NCI-H748 (cell line): ENCODE measurements around the gene DMXL2.
A peak's percentile ranks its signal among the peaks of the same experiment; 100 is the strongest.
"Not testable (repeated sequence)": the region's sequence is repeated elsewhere in the genome, so short reads cannot be mapped to it uniquely, and the experiment has no call there.

Experiments used
- DNase-seq: peaks from one replicate; lab custom pipeline; 2025; ENCODE audit not compliant: unreplicated experiment; lab: John Stamatoyannopoulos, UW

The DMXL2 gene, protein sequence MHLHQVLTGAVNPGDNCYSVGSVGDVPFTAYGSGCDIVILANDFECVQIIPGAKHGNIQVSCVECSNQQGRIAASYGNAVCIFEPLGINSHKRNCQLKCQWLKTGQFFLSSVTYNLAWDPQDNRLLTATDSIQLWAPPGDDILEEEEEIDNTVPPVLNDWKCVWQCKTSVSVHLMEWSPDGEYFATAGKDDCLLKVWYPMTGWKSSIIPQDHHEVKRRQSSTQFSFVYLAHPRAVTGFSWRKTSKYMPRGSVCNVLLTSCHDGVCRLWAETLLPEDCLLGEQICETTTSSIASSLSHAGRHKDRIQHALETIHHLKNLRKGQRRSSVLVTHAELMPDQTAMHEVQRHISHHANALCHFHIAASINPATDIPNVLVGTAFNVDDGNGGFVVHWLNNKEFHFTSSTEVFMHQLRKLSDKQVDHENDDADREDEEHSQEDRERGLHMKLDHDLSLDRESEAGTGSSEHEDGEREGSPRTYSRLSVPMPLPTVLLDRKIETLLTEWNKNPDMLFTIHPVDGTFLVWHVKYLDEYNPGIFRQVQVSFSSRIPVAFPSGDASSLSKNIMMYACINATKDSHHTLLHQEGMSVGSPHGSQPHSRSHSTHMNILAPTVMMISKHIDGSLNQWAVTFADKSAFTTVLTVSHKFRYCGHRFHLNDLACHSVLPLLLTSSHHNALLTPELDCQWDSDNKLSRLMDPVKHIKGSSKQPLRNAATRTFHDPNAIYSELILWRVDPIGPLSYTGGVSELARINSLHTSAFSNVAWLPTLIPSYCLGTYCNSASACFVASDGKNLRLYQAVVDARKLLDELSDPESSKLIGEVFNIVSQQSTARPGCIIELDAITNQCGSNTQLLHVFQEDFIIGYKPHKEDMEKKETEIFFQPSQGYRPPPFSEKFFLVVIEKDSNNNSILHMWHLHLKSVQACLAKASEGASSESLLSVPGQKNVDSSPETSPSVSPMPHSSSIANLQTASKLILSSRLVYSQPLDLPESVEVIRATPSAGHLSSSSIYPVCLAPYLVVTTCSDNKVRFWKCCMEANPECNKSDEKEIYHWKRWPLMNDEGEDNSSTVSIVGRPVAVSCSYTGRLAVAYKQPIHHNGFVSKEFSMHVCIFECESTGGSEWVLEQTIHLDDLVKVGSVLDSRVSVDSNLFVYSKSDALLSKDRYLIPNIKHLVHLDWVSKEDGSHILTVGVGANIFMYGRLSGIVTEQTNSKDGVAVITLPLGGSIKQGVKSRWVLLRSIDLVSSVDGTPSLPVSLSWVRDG (N-terminal part only)

DNA sequence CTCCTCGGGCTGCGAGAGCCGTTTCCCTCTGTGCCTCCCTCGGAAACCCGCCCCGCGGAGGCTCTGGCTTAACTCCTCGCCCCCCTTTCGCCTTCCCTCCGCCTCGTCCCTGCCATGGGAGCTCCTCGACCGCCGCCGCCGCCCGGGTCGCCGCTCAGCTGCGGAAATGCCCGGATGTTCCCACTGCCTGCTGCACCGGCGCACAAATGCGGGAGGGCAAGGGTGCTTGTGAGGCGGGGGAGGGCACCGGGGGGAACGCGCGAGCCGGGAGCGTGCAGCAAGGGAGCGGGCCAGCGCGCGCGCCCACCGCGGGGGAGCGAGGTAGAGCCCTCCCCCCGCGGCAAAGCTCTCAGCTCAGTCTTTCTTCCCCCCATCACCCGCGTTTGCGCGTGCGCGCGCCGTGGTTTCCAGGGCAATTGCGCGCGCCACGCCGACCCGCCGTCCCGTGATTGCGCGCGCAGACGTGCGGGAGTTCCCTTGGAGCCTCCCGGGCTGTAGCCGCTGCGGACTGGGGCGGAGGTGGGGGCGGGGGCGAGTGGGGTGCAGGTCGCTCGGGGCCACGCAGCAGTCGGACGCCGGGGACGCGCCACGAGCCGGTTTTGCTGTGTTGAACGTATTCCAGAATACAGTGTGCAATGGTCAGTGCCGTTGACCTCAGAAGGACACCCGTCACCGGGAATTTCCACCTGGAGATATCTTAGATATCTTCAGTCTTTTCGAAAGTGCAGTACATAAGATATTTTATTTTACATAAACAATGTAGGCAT, at the start of gene DMXL2:
TSS of gene DMXL2 (minus strand) at position 168 of the 767 bp plus-strand sequence. CDS start 226 bp downstream, outside the sequence.
- DNase-seq: peak; percentile 93

DNA sequence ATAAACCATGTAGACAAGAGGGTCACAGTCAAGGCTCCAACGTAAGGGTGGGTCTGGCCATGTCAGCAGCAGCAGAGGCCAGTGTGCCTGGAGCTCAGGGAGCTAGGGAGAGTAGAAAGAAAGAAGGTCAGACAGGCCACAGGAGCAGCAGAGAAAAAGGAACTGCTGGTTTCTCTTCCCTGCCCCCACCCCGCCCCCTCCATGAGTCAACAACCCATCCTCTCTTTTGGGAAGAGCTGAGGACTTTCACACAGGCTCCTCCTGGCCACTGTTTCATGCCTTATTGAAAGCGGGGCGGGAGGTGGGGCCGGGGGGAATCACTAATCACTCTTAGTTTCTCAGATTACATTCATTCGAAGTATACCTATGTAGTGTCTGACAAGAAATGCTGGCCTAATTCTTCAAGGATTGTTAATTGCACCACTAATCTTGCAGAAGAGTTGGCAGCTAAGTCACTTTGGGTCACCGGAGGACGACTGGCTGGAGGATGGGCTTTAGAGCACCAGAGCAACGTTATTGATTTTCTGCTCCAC, 49.6 kb upstream of the DMXL2 start:
- DNase-seq: no peak

DNA sequence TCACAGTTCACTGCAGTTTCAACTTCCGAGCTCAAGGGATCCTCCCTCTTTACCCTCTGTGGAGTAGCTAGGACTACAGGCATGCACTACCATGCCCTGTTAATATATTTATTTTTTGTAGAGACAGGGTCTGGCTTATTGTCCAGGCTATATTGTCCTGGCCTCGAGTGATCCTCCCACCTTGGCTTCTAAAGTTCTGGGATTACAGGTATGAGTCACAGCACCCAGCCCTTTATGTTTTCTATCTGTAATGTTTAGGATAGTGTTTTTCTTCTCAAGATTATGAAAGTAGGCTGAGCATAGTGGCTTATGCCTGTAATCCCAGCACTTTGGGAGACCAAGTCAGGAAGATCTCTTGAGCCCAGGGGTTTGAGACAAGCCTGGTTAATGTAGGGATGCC, 46.8 kb upstream of the DMXL2 start:
- no peak for DNase-seq

DNA sequence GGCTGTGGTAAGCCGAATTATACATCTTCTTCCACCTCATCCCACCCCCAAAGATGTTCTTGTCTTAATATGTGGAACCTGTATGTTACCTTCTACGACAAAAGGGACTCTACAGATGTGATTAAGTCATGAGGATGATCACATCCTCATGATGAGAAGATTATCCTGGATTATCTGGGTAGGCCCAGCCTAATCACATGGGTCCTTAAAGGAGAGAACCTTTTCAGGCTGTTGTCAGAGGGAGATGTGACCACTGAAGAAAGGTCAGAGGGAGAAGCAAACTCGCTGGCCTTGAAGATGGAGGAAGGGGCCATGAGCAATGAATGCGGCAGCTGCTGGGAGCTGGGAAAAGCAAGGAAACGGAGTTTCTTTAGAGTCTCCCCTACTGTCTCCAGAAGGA, 45.9 kb upstream of the DMXL2 start:
- no peak for DNase-seq

DNA sequence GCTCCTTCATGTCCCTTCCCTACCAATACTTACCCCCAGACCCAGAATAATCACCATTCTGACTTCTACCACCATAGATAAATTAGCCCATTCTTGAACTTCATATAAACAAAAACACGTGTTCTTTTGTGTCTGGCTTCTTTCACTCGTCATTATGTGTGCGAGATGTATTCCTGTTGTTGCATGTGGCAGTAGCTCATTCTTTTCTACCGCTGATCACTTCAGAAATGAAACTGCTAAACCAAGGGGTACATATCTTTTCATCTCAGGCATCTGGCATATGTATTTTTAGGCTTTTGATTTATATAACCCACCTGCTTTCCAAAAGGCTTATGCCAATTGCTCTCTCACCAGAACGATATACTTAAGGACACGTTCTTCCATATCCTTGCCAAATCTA, 44.9 kb upstream of the DMXL2 start:
- DNase-seq: no peak

DNA sequence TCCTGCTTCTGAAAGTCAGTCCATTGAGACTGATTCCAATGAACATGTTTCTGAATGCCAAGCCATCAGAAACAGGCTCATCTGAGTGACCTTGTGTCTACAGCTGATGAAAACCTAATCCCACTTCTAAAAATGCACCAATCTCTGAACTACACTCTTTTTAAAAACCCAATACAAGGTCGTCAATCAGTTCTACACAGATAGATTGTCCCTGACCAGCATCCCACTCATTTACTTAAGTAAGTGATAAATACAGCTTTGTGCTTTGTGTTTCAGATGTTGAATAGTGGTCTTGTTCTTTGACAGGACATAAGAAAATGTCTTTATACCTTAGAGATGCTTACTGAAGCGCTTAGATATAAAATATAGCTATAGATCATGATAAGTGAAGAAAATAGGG, 38.5 kb upstream of the DMXL2 start:
- no peak for DNase-seq

DNA sequence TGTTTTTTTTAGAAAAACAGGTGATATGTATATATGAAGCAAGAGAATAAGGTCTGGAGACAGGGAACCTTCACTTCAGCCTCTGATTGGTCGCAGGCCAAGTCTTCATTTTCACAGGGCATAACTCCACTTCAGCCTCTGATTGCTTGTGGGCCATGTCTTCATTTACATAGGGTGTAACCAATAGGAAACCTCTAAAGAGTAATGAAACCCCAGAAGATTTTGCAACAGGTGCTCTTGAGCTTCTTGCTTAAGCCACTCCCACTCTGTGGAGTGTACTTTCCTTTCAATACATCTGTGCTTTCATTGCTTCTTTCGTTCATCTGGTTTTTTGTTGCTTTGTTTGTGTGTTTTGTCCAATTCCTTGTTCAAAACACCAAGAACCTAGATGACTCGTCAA, 36.1 kb upstream of the DMXL2 start:
- DNase-seq: no peak

DNA sequence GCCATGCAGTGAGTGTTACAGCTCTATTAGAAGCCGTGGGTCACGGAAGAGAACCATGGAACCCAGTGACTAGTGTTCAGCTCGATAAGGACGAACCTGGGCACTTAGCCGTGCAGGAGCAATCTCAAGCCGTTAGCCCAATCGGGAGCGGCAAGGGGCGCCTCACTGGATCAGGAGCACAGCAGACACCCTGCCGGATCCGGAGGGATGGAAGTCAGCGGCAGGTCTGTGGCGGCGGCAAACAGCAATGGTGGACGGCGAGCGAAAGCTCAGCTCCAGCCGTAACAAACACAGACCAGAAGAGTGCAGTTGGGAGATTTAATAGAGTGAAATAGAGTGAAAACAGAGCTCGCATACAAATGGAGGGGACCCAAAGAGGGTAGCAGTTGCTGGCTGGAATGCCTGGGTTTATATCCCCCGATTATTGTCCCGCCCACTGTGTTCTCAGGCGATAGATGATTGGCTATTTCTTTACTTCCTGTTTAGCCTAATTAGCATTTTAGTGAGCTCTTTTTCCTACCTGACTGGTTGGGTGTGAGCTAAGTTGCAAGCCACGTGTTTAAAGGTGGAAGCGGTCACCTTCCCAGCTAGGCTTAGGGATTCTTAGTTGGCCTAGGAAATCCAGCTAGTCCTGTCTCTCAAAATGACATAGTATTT, 33.0 kb upstream of the DMXL2 start:
- not testable (repeated sequence) for DNase-seq

DNA sequence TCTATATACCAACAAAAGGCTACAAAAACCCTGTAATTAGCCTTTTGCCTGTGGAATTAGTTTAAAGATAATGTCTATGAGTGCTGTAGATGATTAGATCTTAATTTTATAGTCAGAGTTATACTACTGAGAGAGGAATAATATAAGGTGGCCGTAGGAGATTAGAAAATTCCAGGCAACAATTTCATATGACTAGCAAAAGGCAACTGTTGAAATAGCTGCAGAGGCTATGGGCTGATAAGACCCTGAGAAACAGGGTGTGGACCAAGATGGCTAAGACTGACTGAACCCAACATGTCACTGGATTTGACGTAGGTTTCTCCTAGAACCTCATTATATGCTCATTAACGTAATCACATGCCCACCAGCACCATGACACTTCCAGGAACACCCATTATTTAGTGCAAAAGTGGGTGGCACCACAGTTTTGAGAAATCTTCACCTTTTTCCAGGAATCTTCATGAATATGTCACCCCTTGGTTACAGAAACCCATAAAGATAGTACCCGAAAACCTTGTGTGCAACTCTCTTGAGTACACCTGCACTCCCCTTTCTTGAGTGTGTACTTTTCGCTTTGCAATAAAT, 29.6 kb upstream of the DMXL2 start:
- DNase-seq: no peak

DNA sequence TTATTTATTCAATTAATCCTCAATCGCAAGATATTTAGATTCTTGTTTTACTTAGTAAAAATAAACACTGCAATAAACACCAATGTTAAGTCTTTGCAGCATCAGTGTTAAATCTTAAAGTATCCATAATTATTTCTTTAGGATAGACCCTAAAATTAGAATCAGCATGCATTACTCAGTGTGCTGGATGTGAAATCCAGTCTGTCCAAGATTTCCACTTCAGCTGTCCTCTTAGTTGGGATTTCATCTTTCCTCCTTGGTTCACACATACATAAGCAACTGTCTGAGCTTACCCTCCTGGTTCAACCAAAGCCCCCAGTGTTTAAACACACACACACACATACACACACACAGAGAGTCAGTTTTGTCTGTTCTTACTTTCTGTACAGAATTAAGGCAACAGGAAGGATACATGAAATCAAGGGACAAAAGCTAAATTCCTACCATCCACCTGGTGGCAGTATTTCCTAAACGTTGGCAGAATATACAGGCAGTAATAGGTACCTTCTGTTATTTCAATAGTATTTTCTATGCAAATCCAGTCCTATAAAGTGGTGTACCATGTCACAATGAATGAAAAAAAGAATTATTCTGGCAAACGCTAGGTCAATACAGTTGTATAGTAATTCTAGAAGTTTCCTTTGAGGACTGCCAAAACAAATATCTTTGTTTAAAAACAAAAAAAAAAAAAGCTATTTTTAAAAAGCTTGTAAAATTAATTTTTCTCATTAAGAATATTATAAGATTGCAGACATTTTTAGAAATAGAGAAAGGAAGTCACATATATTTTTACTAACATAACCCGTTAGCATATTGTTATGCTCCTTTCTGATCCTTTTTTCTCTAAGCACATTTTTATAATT, 27.3 kb upstream of the DMXL2 start:
- peak; percentile 68 for DNase-seq

DNA sequence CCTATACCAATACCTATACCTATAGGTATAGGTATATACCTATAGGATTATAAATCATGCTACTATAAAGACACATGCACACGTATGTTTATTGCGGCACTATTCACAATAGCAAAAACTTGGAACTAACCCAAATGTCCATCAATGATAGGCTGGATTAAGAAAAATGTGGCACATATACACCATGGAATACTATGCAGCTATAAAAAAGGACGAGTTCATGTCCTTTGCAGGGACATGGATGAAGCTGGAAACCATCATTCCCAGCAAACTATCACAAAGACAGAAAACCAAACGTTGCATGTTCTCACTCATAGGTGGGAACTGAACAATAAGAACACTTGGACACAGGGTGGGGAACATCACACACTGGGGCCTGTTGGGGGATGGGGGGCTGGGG, 26.1 kb upstream of the DMXL2 start:
- DNase-seq: not testable (repeated sequence)

DNA sequence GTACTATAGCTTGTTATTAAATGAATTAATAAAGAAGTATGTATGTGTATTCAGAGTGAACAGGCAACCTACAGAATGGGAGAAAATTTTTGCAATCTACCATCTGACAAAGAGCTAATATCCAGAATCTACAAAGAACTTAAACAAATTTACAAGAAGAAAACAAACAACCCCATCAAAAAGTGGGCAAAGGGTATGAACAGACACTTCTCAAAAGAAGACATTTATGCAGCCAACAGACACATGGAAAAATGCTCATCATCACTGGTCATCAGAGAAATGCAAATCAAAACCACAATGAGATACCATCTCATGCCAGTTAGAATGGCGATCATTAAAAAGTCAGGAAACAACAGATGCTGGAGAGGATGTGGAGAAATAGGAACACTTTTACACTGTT, 25.5 kb upstream of the DMXL2 start:
- not testable (repeated sequence) for DNase-seq

DNA sequence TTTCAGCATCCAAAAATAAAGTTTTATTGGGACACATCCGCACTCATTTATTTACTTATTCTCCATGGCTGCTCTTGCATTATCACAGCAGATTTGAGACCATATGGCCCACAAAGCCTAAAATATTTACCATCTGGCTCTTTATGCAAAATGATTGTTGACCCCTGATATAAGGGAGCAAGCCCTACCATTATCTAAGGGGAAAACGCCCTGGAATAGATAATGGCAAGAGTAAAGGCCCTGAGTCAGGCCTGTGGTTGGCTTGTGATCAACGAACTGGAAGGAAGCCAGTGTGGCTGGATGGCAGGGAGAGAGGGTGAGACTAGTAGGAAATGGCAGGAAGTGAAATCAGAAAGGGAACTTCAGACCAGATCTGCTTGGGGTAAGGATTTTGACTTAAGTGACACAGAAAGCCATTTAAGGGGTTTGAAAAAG, 24.6 kb upstream of the DMXL2 start:
- peak; percentile 66 for DNase-seq

DNA sequence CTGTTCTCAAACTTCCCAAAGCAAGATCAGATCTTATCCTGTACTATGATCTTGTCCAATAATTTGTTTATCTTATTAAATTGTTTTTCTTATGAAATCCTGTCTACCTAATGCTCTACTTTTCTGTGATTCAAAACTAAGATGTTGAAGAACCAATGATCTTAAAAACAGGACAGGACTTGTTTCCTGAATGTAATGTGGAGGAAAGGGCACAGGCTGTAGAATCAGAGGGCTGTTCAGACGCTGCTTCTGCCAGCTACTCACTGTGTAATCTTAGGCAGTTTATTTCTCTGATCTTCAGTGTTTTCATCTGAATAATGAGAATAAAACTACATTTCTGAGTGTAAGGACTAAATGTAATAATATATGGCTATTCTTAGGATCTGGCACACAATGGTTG, 20.1 kb upstream of the DMXL2 start:
- DNase-seq: no peak

DNA sequence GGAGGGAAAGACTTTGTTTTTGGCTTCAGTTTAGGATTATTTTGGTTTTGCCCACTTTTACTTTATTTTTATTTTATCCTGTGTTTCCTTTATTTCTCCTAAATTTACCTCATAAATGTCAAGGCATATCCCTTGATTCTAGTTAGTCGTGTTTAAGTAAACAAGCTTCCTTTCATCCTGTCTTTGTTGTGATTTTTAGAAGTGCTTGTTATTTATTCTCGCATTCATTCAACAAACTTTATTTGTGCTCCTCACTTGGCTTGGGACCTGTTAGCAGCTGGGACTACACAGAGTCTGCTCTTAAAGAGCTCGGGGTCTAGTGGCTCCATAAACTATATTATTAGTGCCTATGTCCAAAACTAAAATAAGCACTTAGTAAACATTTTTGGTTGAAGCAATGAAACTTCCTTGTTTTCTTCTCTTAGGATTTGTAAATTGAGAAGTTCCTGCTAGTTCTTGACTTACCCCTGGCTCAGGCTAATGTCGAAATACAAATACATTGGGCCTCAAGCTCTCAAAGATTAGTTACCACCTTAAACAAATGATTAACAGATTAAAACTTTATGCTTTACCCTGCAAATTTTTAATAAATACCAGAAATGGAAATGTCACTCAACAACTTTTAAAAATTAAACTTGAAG, 19.0 kb upstream of the DMXL2 start:
- no peak for DNase-seq

DNA sequence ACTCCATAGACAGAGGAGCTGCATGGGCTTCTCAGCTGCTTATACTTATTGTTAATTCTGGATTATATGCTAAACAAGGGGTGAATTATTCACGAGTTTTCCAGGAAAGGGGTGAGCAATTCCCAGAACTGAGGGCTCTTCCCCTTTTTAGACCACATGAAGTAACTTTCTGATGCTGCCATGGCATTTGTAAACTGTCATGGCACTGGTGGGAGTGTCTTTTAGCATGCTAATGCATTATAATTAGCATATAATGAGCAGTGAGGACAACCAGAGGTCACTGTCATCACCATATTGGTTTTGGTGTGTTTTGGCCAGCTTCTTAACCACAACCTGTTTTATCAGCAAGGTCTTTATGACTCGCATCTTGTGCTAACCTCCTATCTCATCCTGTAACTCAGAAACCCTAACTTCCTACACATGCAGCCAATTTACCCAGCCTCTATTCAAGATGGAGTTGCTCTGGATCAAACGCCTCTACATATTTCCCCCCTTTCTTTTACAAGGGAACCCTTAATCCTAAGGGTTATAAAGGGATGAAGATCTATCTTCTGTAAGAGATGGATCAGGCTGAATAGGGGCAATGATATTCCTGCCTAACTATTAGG, 12.1 kb upstream of the DMXL2 start:
- DNase-seq: no peak

DNA sequence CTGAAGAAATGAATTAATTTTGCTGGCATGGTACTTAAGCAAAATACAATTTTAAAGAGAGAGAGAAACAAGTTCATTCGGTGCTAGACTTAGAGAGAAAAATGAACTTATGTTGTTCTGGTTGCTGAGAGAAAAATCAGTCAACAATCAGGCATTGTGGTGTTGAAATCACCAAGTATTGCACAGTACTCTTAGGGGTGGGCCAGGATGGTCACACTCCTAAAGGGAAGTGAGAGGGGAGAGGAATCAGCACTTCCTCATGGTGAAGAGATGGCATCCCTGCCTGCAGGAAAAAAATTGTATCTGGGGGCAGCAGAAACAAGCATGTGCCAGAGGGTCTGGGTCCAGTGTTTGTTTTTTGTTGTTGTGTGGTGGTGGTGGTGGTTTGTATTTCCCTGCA, 7.0 kb upstream of the DMXL2 start:
- no peak for DNase-seq

DNA sequence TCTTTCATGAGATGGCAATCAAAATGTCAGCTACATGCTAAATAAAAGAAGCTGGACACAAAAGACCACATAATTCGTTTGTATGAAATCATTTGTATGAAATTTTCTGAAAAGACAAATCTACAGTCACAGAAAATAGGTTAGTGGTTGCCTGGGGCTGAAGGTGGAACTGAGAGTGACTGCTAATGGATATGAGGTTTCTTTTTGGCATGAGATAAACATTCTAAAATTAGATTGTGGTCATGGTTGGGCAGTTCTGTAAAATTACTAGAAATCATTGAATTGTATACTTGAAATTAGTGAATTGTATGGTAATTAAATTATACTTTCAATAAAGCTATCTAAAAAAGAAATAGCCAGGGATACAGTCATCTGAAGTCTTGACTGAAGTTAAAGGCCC, 2.7 kb upstream of the DMXL2 start:
- DNase-seq: no peak
